GM18870 (cell line): ENCODE data around the gene FAM193B.

ENCODE experiments used
- ATAC-seq: cut with Tn5 transposase; IDR thresholded peaks from one replicate; pipeline ENCODE4 v1.9.1; 2021; ENCODE audit warnings: moderate library complexity; ENCODE audit not compliant: unreplicated experiment

FAM193B gene

GRCh38 chr5:177501874-177502678 lies 52.3 kb downstream of the FAM193B start:
- ATAC-seq, result no peak

- ATAC-seq, result no peak
Measured at GRCh38 chr5:177500685-177501522, 53.5 kb downstream of the FAM193B start.

- no peak for ATAC-seq
Measured at GRCh38 chr5:177499842-177500241, 54.5 kb downstream of the FAM193B start.

GRCh38 chr5:177498013-177498787 lies 56.2 kb downstream of the FAM193B start:
- no peak for ATAC-seq

GRCh38 chr5:177497292-177498012 lies 56.9 kb downstream of the FAM193B start, which contains the start of gene PDLIM7:
Gene PDLIM7, minus strand, starts transcription at chr5:177497604. Its CDS starts 1,092 bp downstream, at chr5:177496512.
- peak; percentile 55 for ATAC-seq

- ATAC-seq, result no peak
Measured at GRCh38 chr5:177496727-177497291, 57.6 kb downstream of the FAM193B start.

GRCh38 chr5:177496070-177496726 lies 58.2 kb downstream of the FAM193B start:
- no peak for ATAC-seq

GRCh38 chr5:177495243-177496060 lies 58.9 kb downstream of the FAM193B start:
- no peak for ATAC-seq

GRCh38 chr5:177494346-177495195 lies 59.8 kb downstream of the FAM193B start:
- no peak for ATAC-seq

- ATAC-seq, result no peak
Measured at GRCh38 chr5:177493795-177494345, 60.5 kb downstream of the FAM193B start.

GRCh38 chr5:177492841-177493240 lies 61.5 kb downstream of the FAM193B start:
- ATAC-seq, result no peak

GRCh38 chr5:177491983-177492746 lies 62.2 kb downstream of the FAM193B start:
- ATAC-seq, result no peak

- no peak for ATAC-seq
Measured at GRCh38 chr5:177491429-177491945, 62.9 kb downstream of the FAM193B start.

- no peak for ATAC-seq
Measured at GRCh38 chr5:177490992-177491391, 63.4 kb downstream of the FAM193B start.

GRCh38 chr5:177490311-177490991 lies 63.9 kb downstream of the FAM193B start:
- ATAC-seq, result no peak

- no peak for ATAC-seq
Measured at GRCh38 chr5:177489119-177489716, 65.1 kb downstream of the FAM193B start.
